Measurements from ENCODE around the gene EVX2. TPM values are rescaled to one million over a fixed set of nuclear protein-coding genes. Genes with fewer than 3 reads are reported as not detected.

EVX2 gene
- total RNA-seq, 4 donors from 2014 or later = not detected

DNA sequence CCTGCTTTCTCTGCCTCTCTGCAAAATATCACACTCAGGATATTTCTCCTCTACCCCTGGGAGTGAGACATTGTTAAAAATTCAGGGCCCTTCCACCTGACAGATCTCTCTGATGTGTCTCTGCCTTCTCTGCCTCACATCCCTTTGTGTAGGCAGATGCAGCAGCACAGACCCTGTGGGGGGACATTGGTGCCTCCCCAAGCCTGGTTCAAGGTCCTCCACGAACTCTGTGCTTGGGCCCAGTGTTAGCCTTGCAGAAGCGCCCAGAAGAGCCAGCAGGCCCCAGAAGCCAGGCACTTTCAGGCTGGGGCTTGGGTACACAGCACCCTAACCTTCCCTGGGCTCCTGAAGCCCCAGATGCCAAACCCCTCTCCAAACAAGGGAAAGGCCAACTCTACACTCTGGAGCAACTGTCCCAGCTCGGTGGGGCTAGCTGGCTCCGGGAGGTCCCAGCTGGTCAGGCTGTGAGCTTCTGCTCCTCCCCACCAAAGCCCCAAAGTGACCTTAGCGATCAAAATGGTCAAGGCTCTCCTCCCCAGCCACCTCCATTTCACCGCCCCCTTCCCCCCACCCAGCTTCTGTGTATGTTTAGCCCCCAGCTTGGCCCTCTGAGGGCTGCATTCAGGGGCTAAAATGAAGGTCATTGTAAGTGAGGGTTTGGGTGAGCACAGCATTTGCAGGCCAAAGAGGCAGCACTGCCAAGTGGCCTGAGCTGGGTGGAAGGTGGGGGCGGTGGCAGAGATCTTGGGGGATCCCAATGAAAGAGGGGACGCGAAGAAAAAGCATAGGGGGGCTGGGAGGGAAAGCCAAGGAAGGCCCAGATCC lies 41.4 kb upstream of the EVX2 start:
- 30% methylated on average over 8 to 9 of the region's 9 CpGs for WGBS, 2 donors
- intact Hi-C loops (cut with DNase I) = loop anchor here (5.0 to 10.0 kb wide), 3 partner anchors 432 to 1020 kb away; no protein-coding TSS in a partner anchor
- no peak overlapping the region for H3K4me3 ChIP-seq (replicated peaks in 1 of 3)
- TF ChIP-seq POLR2A (IDR thresholded peaks at IDR 0.05) = no peak
- TF ChIP-seq, protein P1, sequence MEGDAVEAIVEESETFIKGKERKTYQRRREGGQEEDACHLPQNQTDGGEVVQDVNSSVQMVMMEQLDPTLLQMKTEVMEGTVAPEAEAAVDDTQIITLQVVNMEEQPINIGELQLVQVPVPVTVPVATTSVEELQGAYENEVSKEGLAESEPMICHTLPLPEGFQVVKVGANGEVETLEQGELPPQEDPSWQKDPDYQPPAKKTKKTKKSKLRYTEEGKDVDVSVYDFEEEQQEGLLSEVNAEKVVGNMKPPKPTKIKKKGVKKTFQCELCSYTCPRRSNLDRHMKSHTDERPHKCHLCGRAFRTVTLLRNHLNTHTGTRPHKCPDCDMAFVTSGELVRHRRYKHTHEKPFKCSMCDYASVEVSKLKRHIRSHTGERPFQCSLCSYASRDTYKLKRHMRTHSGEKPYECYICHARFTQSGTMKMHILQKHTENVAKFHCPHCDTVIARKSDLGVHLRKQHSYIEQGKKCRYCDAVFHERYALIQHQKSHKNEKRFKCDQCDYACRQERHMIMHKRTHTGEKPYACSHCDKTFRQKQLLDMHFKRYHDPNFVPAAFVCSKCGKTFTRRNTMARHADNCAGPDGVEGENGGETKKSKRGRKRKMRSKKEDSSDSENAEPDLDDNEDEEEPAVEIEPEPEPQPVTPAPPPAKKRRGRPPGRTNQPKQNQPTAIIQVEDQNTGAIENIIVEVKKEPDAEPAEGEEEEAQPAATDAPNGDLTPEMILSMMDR (IDR thresholded peaks at IDR 0.05) = no peak
- peaks cover 5 to 24% of the 10 kb centered on the region in 2 donors for H3K4me1 ChIP-seq
- no peaks in the 10 kb centered on the region for H3K36me3 ChIP-seq
- H3K27ac ChIP-seq = no peak overlapping the region
- H3K9me3 ChIP-seq = no peaks in the 10 kb centered on the region
- peaks cover 75% of the 10 kb centered on the region for H3K27me3 ChIP-seq
- no peak for DNase-seq

DNA sequence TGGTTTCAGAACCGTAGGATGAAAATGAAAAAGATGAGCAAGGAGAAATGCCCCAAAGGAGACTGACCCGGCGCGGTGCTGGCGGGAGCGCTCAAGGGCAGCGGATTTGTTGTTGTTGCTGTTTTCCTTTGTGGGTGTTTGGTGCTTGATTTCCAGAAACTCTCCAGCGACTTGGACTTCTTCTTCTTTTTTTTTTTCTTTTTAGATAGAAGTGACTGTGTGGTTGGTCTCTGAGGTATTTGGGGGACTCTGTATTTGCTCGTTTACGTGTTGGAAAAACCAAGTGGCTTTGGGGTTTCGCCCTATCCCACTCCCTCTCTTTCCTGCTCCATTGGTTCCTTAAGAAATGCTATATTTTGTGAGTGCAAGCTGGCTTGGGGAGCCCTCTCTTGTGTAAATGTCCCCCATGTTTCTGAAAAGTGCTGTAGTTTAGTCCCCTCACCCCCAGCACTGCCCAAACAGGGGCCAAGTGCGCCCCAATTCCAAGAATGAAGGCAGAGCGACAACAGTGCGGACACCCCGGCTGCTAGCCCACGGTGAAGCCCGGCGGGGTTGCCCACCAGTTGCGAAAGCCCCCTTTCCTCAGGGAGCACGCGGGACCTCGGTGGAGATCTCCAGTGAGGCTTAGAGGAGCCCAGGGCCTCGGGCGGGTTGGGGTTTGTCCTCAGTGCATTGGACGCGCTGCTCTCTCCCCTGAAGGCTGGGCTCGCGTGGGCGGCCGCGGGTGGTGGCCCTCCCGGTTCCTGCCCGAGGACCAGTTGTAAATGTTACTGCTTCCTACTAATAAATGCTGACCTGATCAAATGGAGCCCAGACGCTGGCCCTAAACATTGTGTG lies 40.6 kb upstream of the EVX2 start:
- 16 to 23% methylated on average over 32 to 33 of the region's 34 CpGs for WGBS, 2 donors
- peaks cover 1 to 18% of the 10 kb centered on the region in 2 donors for H3K4me1 ChIP-seq
- no peaks in the 10 kb centered on the region for H3K9me3 ChIP-seq
- no peak for DNase-seq
- H3K27ac ChIP-seq = peak overlapping the region in 1 of 3 donors; percentile 51
- intact Hi-C loops (cut with DNase I) = loop anchor here (10.0 kb wide), 1 partner anchor 1020 kb away; no protein-coding TSS in a partner anchor
- H3K4me3 ChIP-seq (replicated peaks in 1 of 3) = no peak overlapping the region
- H3K36me3 ChIP-seq = no peaks in the 10 kb centered on the region
- TF ChIP-seq, protein P1 (IDR thresholded peaks at IDR 0.05) = no peak
- no peak for TF ChIP-seq POLR2A (IDR thresholded peaks at IDR 0.05)
- peaks cover 79% of the 10 kb centered on the region for H3K27me3 ChIP-seq

DNA sequence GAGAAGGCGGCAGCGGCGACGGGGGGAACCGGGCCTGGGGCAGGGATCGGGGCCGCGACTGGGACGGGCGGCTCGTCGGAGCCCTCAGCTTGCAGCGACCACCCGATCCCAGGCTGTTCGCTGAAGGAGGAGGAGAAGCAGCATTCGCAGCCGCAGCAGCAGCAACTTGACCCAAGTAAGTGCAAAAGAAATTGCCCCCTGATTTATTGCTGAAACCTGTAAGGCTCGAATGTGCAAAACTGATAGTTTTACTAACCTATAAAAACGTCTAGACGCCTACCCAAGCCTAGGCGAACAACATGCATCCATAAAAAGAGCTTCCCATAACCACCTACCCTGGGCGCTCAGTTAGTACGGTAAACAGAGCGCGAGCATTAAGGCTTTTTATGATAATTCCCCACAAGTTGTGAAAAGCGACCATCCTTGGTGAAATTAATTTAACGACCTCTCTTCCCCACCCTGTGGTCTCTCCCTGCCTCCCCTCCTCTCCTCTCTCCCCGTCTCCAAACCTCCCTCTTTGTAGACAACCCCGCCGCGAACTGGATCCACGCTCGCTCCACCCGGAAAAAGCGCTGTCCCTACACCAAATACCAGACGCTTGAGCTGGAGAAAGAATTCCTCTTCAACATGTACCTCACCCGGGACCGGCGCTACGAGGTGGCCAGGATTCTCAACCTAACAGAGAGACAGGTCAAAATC lies 39.8 kb upstream of the EVX2 start:
- Histone ChIP-seq H3K9me3 (no peaks in the 10 kb centered on the region), H3K27ac (peak overlapping the region in 1 of 3 donors; percentile 51), H3K27me3 (peaks cover 75% of the 10 kb centered on the region), H3K4me1 (peaks cover 0 to 15% of the 10 kb centered on the region in 2 donors), H3K4me3 (replicated peaks in 1 of 3) (peak overlapping the region in 1 of 3 donors; percentile 28), H3K36me3 (no peaks in the 10 kb centered on the region)
- intact Hi-C loops (cut with DNase I) = loop anchor here (10.0 kb wide), 1 partner anchor 1021 kb away; no protein-coding TSS in a partner anchor
- TF ChIP-seq, protein P1 (IDR thresholded peaks at IDR 0.05) = no peak
- TF ChIP-seq POLR2A (IDR thresholded peaks at IDR 0.05) = no peak
- DNase-seq = no peak
- 10 to 12% methylated on average over 24 to 25 of the region's 40 CpGs for WGBS, 2 donors

DNA sequence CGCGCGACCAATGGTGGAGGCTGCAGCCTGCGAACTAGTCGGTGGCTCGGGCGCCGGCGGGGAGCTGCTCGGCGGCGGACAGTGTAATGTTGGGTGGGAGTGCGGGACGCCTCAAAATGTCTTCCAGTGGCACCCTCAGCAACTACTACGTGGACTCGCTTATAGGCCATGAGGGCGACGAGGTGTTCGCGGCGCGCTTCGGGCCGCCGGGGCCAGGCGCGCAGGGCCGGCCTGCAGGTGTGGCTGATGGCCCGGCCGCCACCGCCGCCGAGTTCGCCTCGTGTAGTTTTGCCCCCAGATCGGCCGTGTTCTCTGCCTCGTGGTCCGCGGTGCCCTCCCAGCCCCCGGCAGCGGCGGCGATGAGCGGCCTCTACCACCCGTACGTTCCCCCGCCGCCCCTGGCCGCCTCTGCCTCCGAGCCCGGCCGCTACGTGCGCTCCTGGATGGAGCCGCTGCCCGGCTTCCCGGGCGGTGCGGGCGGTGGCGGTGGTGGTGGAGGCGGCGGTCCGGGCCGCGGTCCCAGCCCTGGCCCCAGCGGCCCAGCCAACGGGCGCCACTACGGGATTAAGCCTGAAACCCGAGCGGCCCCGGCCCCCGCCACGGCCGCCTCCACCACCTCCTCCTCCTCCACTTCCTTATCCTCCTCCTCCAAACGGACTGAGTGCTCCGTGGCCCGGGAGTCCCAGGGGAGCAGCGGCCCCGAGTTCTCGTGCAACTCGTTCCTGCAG lies 39.1 kb upstream of the EVX2 start, which contains the start of gene HOXD9:
TSS of gene HOXD9 (plus strand) at position 37 of the 728 bp plus-strand sequence. CDS start at position 87, 50 bp downstream.
- 6 to 12% methylated on average over 13 to 30 of the region's 84 CpGs for WGBS, 2 donors
- H3K27me3 ChIP-seq = peaks cover 75% of the 10 kb centered on the region
- peak within 1 kb of the TSS in 1 of 3 donors; percentile 28 for H3K4me3 ChIP-seq (replicated peaks in 1 of 3)
- no peaks in the 10 kb centered on the region for H3K9me3 ChIP-seq
- TF ChIP-seq, protein P1 (IDR thresholded peaks at IDR 0.05) = no peak
- TF ChIP-seq POLR2A (IDR thresholded peaks at IDR 0.05) = peak in 1 of 2 donors; percentile 20
- peaks cover 0 to 15% of the 10 kb centered on the region in 2 donors for H3K4me1 ChIP-seq
- intact Hi-C loops (cut with DNase I) = loop anchor here (10.0 kb wide), 1 partner anchor 1022 kb away; no protein-coding TSS in a partner anchor
- H3K36me3 ChIP-seq = no peaks in the 10 kb centered on the region
- DNase-seq = peak; percentile 33 to 37
- H3K27ac ChIP-seq = peak within 1 kb of the TSS in 2 of 3 donors; percentile 5 to 51

Data from thyroid gland (tissue), 4 donors.